H9 (cell line): ENCODE data around the gene CMTM7. TPM values are rescaled to one million over a fixed set of nuclear protein-coding genes. Genes with fewer than 3 reads are reported as not detected.

ENCODE experiments used
- DNase-seq: peaks from one replicate; pipeline ENCODE4 v3.0.0-alpha.2; 2017
- H2AFZ ChIP-seq: one replicate; pipeline ENCODE4 v1.6.1; 2013; ENCODE audit warnings: mild to moderate bottlenecking, low read length, control low read depth, moderate library complexity
- H2AK5ac ChIP-seq: 2 replicates; pipeline ENCODE4 v1.6.1; 2013; ENCODE audit warnings: low read length, control low read depth, mixed read lengths; ENCODE audit not compliant: insufficient read length
- H2BK120ac ChIP-seq: one replicate; pipeline ENCODE4 v1.6.1; 2013; ENCODE audit warnings: low read depth, mild to moderate bottlenecking, low read length, control low read depth, inconsistent platforms; ENCODE audit not compliant: poor library complexity, severe bottlenecking
- H2BK12ac ChIP-seq: 2 replicates; pipeline ENCODE4 v1.6.1; 2013; ENCODE audit warnings: low read length, control low read depth, mixed read lengths, low read depth; ENCODE audit not compliant: insufficient read length
- H2BK15ac ChIP-seq: 2 replicates; pipeline ENCODE4 v1.6.1; 2013; ENCODE audit warnings: low read depth, low read length, control low read depth
- H2BK20ac ChIP-seq: one replicate; pipeline ENCODE4 v1.6.1; 2013; ENCODE audit warnings: low read depth, mild to moderate bottlenecking, low read length, control low read depth, inconsistent platforms; ENCODE audit not compliant: poor library complexity, severe bottlenecking
- H2BK5ac ChIP-seq: 2 replicates; pipeline ENCODE4 v1.6.1; 2013; ENCODE audit warnings: low read length, control low read depth, mixed read lengths; ENCODE audit not compliant: insufficient read length
- H3K14ac ChIP-seq: 2 replicates; pipeline ENCODE4 v1.6.1; 2013; ENCODE audit warnings: low read length, control low read depth; ENCODE audit not compliant: insufficient read depth
- H3K18ac ChIP-seq: 2 replicates; pipeline ENCODE4 v1.6.1; 2013; ENCODE audit warnings: low read depth, mild to moderate bottlenecking, mixed read lengths, low read length, control low read depth; ENCODE audit not compliant: insufficient read length
- H3K23ac ChIP-seq: 2 replicates; pipeline ENCODE4 v1.6.1; 2013; ENCODE audit warnings: low read length, control low read depth, mixed read lengths, low read depth; ENCODE audit not compliant: insufficient read length
- H3K23me2 ChIP-seq: 2 replicates; pipeline ENCODE4 v1.6.1; 2013; ENCODE audit warnings: low read depth, mild to moderate bottlenecking, mixed read lengths, low read length, control low read depth; ENCODE audit not compliant: insufficient read length, poor library complexity, severe bottlenecking
- H3K27ac ChIP-seq: 2 replicates; pipeline ENCODE4 v1.5.1; 2013; ENCODE audit warnings: low read length, control low read depth, mixed read lengths, low read depth; ENCODE audit not compliant: insufficient read length
- H3K27me3 ChIP-seq: 2 replicates; pipeline ENCODE4 v1.6.1; 2013; ENCODE audit warnings: low read length, control low read depth, inconsistent platforms; ENCODE audit not compliant: insufficient read depth
- H3K4ac ChIP-seq: 2 replicates; pipeline ENCODE4 v1.6.1; 2013; ENCODE audit warnings: low read depth, mild to moderate bottlenecking, control low read depth, inconsistent platforms, low read length, moderate library complexity
- H3K4me1 ChIP-seq: 2 replicates; pipeline ENCODE4 v1.6.1; 2013; ENCODE audit warnings: low read length, control low read depth, inconsistent platforms; ENCODE audit not compliant: insufficient read depth
- H3K4me2 ChIP-seq: 2 replicates; pipeline ENCODE4 v1.6.1; 2013; ENCODE audit warnings: low read length, control low read depth, mixed read lengths; ENCODE audit not compliant: insufficient read length, insufficient read depth
- H3K56ac ChIP-seq: 2 replicates; pipeline ENCODE4 v1.6.1; 2013; ENCODE audit warnings: low read depth, mild to moderate bottlenecking, mixed read lengths, low read length, control low read depth; ENCODE audit not compliant: insufficient read length
- H3K79me1 ChIP-seq: 2 replicates; pipeline ENCODE4 v1.6.1; 2013; ENCODE audit warnings: low read depth, mild to moderate bottlenecking, moderate library complexity, low read length, control low read depth, inconsistent platforms; ENCODE audit not compliant: insufficient read depth, poor library complexity, severe bottlenecking
- H3K79me2 ChIP-seq: 2 replicates; pipeline ENCODE4 v1.6.1; 2013; ENCODE audit warnings: low read length, control low read depth, inconsistent platforms; ENCODE audit not compliant: insufficient read depth
- H3K9ac ChIP-seq: 2 replicates; pipeline ENCODE4 v1.6.1; 2013; ENCODE audit warnings: low read length, control low read depth, mixed read lengths; ENCODE audit not compliant: insufficient read length; ENCODE audit errors: extremely low read depth
- H3K9me3 ChIP-seq: one replicate; pipeline ENCODE4 v1.6.1; 2013; ENCODE audit warnings: low read depth, low read length, inconsistent platforms; ENCODE audit not compliant: control insufficient read depth
- H3T11ph ChIP-seq: one replicate; pipeline ENCODE4 v1.6.1; 2013; ENCODE audit warnings: mild to moderate bottlenecking, low read length, control low read depth, inconsistent platforms
- H4K20me1 ChIP-seq: one replicate; pipeline ENCODE4 v1.6.1; 2013; ENCODE audit not compliant: control insufficient read depth, insufficient read length, insufficient read depth
- H4K5ac ChIP-seq: 2 replicates; pipeline ENCODE4 v1.6.1; 2013; ENCODE audit warnings: low read depth, mild to moderate bottlenecking, mixed read lengths, low read length, control low read depth; ENCODE audit not compliant: insufficient read length
- H4K8ac ChIP-seq: replicated peaks from 2 replicates; pipeline ENCODE4 v1.6.1; 2013; ENCODE audit warnings: low read length, control low read depth, mixed read lengths, low read depth; ENCODE audit not compliant: insufficient read length
- H4K91ac ChIP-seq: 2 replicates; pipeline ENCODE4 v1.6.1; 2013; ENCODE audit warnings: low read depth, mild to moderate bottlenecking, moderate library complexity, mixed read lengths, low read length, control low read depth; ENCODE audit not compliant: insufficient read length
- H3K27ac Mint-ChIP-seq, 3 experiments: 2 replicates in 2 of 3; 3 replicates in 1 of 3; pipeline ENCODE4 v1.8.0; 2020 to 2021; ENCODE audit warnings: mixed read lengths in 3 of 3, mild to moderate bottlenecking in 1 of 3, moderate library complexity in 1 of 3
- H3K27me3 Mint-ChIP-seq: 2 replicates; pipeline ENCODE4 v1.8.0; 2021; ENCODE audit warnings: low read depth, mild to moderate bottlenecking, moderate library complexity, mixed read lengths
- H3K36me3 Mint-ChIP-seq, 3 experiments: 2 replicates in 2 of 3; 3 replicates in 1 of 3; pipeline ENCODE4 v1.8.0; 2020 to 2021; ENCODE audit warnings: low read depth in 3 of 3, mixed read lengths in 3 of 3; ENCODE audit not compliant: insufficient read depth in 1 of 3
- H3K4me1 Mint-ChIP-seq, 2 experiments: 2 replicates each; pipeline ENCODE4 v1.8.0; 2020; ENCODE audit warnings: mixed read lengths in 2 of 2
- H3K4me3 Mint-ChIP-seq, 2 experiments: 2 replicates in 1 of 2; 3 replicates in 1 of 2; pipeline ENCODE4 v1.8.0; 2020 to 2021; ENCODE audit warnings: mild to moderate bottlenecking in 2 of 2, mixed read lengths in 2 of 2, moderate library complexity in 1 of 2
- H3K9me3 Mint-ChIP-seq, 2 experiments: 2 replicates in 1 of 2; 3 replicates in 1 of 2; pipeline ENCODE4 v1.8.0; 2020; ENCODE audit warnings: mild to moderate bottlenecking in 2 of 2, mixed read lengths in 2 of 2, moderate library complexity in 1 of 2
- CTCF ChIP-seq: fragments of 200-600 bp; sonication (generic); conservative IDR thresholded peaks from 3 replicates; pipeline ENCODE4 v1.8.0; 2021; ENCODE audit warnings: antibody characterized with exemption, mild to moderate bottlenecking
- WGBS: extraction: QIAGEN DNeasy Blood & Tissue Kit; methylation state at CpG from one replicate; pipeline ENCODE4 v1.1.7; 2013; ENCODE audit warnings: missing lambda C conversion rate, low lambda C conversion rate, mixed read lengths; ENCODE audit not compliant: insufficient read length; ENCODE audit errors: extremely low coverage; 5-methylcytosine and 5-hydroxymethylcytosine counted together
- total RNA-seq: library from RNA; stranded (reverse); gene quantifications from 2 replicates; pipeline ENCODE4 v1.2.1, GENCODE V29; 2021

The CMTM7 gene
- total RNA-seq, 1 experiment from 2014 or later: 23.9 TPM

- H3K79me1 ChIP-seq: no peaks in the 10 kb centered on the region
- H3K14ac ChIP-seq: no peak overlapping the region
- WGBS: no CpG with 5 or more reads among the region's 7 CpGs
- Mint-ChIP-seq H3K27ac (no peak overlapping the region), H3K4me3 (no peak overlapping the region), H3K36me3 (peaks cover 0 to 6% (median 4%) of the 10 kb centered on the region in 3 experiments; a peak in 4 of 7 replicates), H3K9me3 (no peaks in the 10 kb centered on the region), H3K27me3 (no peaks in the 10 kb centered on the region), H3K4me1 (peaks cover 17 to 24% of the 10 kb centered on the region in 2 experiments)
- no peak overlapping the region for H3K56ac ChIP-seq
- no peak overlapping the region for H2BK20ac ChIP-seq
- H2BK12ac ChIP-seq: no peak overlapping the region
- H3T11ph ChIP-seq: no peak overlapping the region
- TF ChIP-seq CTCF: no peak
- H3K79me2 ChIP-seq: no peaks in the 10 kb centered on the region
- no peak overlapping the region for H3K4me2 ChIP-seq
- H2BK15ac ChIP-seq: no peak overlapping the region
- no peak overlapping the region for H2BK5ac ChIP-seq
- H4K91ac ChIP-seq: no peak overlapping the region
- H3K27ac ChIP-seq: no peak overlapping the region
- H3K23ac ChIP-seq: no peak overlapping the region
- H3K4me1 ChIP-seq: no peaks in the 10 kb centered on the region; the same call in 1 of the 2 replicates
- H3K9ac ChIP-seq: no peak overlapping the region
- H3K4ac ChIP-seq: no peak overlapping the region
- H3K23me2 ChIP-seq: no peaks in the 10 kb centered on the region
- H4K8ac ChIP-seq: no peak overlapping the region
- H2BK120ac ChIP-seq: no peak overlapping the region
- H4K20me1 ChIP-seq: no peaks in the 10 kb centered on the region
- no peaks in the 10 kb centered on the region for H3K27me3 ChIP-seq
- H4K5ac ChIP-seq: no peak overlapping the region
- DNase-seq: no peak
- no peak overlapping the region for H3K18ac ChIP-seq
- H2AFZ ChIP-seq: no peak overlapping the region
- H2AK5ac ChIP-seq: no peak overlapping the region
- H3K9me3 ChIP-seq: no peaks in the 10 kb centered on the region
Measured at GRCh38 chr3:32437896-32438295, 46.2 kb downstream of the CMTM7 start.
